Tibial artery (tissue), 4 donors: Measurements from ENCODE around the gene ADAM12.

ENCODE experiments used
- DNase-seq, 2 donors: peaks; one replicate each; pipeline ENCODE4 v3.0.0-alpha.2; 2019
- H3K27ac ChIP-seq, 2 donors: fragments of 200-600 bp; sonication (generic) in 1 of 2; 1 replicate in 1 of 2; 2 replicates in 1 of 2; pipeline ENCODE4 v1.5.1; 2018 to 2019; ENCODE audit warnings: mild to moderate bottlenecking in 1 of 2
- H3K27me3 ChIP-seq, 2 donors: fragments of 200-600 bp; sonication (generic) in 1 of 2; one replicate each; pipeline versions ENCODE4 v1.5.1 to v1.6.0; 2016 to 2019
- H3K36me3 ChIP-seq, 3 donors: fragments of 200-600 bp; sonication (generic) in 2 of 3; one replicate each; pipeline ENCODE4 v1.5.1; 2016 to 2019; ENCODE audit warnings: mild to moderate bottlenecking in 2 of 3
- H3K4me1 ChIP-seq, 4 donors: fragments of 200-600 bp; sonication (generic) in 2 of 4; 1 replicate in 3 of 4; 2 replicates in 1 of 4; pipeline ENCODE4 v1.5.1; 2016 to 2019
- H3K4me3 ChIP-seq, 2 donors: fragments of 200-600 bp; sonication (generic) in 1 of 2; 1 replicate in 1 of 2; 2 replicates in 1 of 2; pipeline ENCODE4 v1.5.1; 2018 to 2019; ENCODE audit warnings: mild to moderate bottlenecking in 2 of 2
- H3K9me3 ChIP-seq, 3 donors: fragments of 200-600 bp; sonication (generic) in 1 of 3; one replicate each; pipeline ENCODE4 v1.5.1; 2016 to 2019
- intact Hi-C: fragments of 100-400 bp; cut with DNase I; formaldehyde crosslinking; loops from one replicate; pipeline ENCODE4 v1.15.0; 2023; ENCODE audit warnings: low total_unique reads
- TF ChIP-seq, protein P1 (sequence below), 2 experiments: fragments of 200-600 bp in 1 of 2; fragments of 450-650 bp in 1 of 2; IDR thresholded peaks; one replicate each; pipeline ENCODE4 v1.5.1; 2017 to 2019; ENCODE audit warnings: antibody characterized with exemption in 2 of 2, mild to moderate bottlenecking in 1 of 2, moderate library complexity in 1 of 2

Gene ADAM12

DNA sequence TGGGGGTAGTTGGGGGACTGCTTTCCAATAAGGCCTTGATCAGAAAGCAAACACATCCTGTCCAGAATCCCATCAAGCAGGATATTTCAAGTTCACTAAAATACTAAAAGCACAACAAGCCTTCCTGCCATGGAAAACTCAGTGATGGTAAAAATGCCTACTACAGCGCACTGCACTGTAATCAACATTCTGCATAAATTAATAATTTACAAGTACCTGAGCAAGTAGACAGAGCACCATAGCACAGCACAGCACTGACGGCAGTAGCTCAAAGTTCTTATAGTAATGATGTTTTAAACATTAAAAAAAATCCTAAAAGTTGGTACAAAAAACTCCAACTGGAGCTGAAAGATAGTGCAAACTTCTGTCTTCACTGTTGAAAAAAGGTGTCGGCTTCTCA is 371.4 kb downstream of the ADAM12 start:
- intact Hi-C loops = no loop called here
- TF ChIP-seq, protein P1, sequence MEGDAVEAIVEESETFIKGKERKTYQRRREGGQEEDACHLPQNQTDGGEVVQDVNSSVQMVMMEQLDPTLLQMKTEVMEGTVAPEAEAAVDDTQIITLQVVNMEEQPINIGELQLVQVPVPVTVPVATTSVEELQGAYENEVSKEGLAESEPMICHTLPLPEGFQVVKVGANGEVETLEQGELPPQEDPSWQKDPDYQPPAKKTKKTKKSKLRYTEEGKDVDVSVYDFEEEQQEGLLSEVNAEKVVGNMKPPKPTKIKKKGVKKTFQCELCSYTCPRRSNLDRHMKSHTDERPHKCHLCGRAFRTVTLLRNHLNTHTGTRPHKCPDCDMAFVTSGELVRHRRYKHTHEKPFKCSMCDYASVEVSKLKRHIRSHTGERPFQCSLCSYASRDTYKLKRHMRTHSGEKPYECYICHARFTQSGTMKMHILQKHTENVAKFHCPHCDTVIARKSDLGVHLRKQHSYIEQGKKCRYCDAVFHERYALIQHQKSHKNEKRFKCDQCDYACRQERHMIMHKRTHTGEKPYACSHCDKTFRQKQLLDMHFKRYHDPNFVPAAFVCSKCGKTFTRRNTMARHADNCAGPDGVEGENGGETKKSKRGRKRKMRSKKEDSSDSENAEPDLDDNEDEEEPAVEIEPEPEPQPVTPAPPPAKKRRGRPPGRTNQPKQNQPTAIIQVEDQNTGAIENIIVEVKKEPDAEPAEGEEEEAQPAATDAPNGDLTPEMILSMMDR (IDR thresholded peaks at IDR 0.05) = no peak
- DNase-seq = no peak
- H3K4me1 ChIP-seq = no peaks in the 10 kb centered on the region
- no peak overlapping the region for H3K27ac ChIP-seq
- no peaks in the 10 kb centered on the region for H3K27me3 ChIP-seq
- H3K9me3 ChIP-seq = no peaks in the 10 kb centered on the region
- peaks cover 0 to 4% (median 0%) of the 10 kb centered on the region in 3 donors for H3K36me3 ChIP-seq
- no peak overlapping the region for H3K4me3 ChIP-seq

DNA sequence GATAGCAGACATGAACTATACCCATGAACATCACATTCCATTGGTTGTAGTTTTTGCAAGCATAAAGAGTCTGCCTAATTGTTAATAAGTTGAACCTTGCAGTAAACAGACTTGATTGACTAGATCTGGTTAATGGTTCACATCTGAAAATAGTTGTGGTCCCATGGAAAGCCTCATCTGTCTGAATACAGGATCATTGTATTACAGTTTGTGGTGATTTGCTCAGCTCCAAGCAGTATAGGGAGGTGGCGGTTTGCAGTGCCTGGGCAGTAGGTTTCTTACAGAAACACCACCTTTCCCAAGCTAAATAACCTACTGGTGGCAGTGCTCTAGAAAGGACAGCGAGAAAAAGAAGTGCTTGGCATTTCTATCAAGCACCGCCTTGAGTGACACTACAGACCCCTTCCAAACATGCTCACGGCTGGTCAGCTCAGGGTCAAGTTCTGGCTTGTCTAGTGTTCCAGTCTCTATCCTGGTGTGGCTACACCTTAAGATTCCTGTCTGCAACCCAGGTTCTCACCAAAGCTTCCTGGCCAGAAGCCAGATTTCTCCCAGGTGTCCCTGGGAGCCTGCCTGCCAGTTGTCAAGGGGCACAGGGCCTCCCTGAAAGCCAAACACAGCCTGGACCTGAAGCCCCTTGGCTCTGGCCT is 372.0 kb downstream of the ADAM12 start:
- TF ChIP-seq, protein P1 (IDR thresholded peaks at IDR 0.05) = no peak
- H3K4me1 ChIP-seq = no peaks in the 10 kb centered on the region
- intact Hi-C loops = no loop called here
- no peak overlapping the region for H3K4me3 ChIP-seq
- no peaks in the 10 kb centered on the region for H3K27me3 ChIP-seq
- no peaks in the 10 kb centered on the region for H3K9me3 ChIP-seq
- peaks cover 0 to 4% (median 0%) of the 10 kb centered on the region in 3 donors for H3K36me3 ChIP-seq
- H3K27ac ChIP-seq = no peak overlapping the region
- DNase-seq = no peak

DNA sequence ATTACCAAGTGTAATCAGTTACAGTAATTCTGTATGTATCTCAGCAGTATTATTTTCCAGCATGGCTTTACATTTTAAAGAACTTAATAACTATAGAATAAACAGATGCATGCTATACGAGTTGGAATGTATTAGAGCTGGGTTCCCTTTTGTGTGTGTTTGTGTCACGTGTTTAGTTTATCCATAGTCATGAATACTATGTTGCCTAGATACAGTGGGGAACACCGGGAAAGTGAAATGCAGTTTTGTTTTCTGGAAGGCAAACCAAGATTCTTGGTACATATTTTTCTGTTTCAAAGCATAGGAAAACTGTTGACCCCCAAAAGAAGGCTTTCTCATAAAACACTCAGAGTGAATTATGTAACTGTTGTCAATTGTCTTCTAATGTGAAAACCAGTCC is 372.9 kb downstream of the ADAM12 start:
- no peaks in the 10 kb centered on the region for H3K4me1 ChIP-seq
- no peak for DNase-seq
- TF ChIP-seq, protein P1 (IDR thresholded peaks at IDR 0.05) = no peak
- peaks cover 0 to 4% (median 0%) of the 10 kb centered on the region in 3 donors for H3K36me3 ChIP-seq
- H3K27me3 ChIP-seq = no peaks in the 10 kb centered on the region
- H3K27ac ChIP-seq = no peak overlapping the region
- H3K4me3 ChIP-seq = no peak overlapping the region
- intact Hi-C loops = no loop called here
- no peaks in the 10 kb centered on the region for H3K9me3 ChIP-seq

DNA sequence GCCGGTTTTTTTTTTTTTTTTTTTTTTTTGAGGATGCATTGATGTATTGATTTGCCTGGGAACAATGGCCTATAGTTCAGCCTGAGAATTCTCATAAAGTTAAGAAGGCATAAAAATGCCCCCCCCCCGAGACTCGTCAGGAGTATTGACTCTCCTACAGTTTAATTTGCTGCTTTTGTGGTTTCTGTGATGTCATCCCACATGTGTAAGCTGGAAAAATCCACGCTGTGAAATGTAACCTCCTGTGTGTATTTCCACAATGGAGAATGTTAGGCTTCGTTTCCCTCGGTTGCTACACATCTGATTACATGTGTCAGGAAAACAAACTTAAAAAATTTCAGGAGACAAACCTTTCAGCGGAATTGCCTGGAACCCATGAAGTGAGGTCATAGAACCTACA is 374.0 kb downstream of the ADAM12 start:
- H3K4me1 ChIP-seq = no peaks in the 10 kb centered on the region
- no peak for DNase-seq
- no peaks in the 10 kb centered on the region for H3K9me3 ChIP-seq
- TF ChIP-seq, protein P1 (IDR thresholded peaks at IDR 0.05) = no peak
- intact Hi-C loops = no loop called here
- no peaks in the 10 kb centered on the region for H3K27me3 ChIP-seq
- no peak overlapping the region for H3K4me3 ChIP-seq
- H3K36me3 ChIP-seq = peaks cover 0 to 7% (median 0%) of the 10 kb centered on the region in 3 donors
- H3K27ac ChIP-seq = no peak overlapping the region

DNA sequence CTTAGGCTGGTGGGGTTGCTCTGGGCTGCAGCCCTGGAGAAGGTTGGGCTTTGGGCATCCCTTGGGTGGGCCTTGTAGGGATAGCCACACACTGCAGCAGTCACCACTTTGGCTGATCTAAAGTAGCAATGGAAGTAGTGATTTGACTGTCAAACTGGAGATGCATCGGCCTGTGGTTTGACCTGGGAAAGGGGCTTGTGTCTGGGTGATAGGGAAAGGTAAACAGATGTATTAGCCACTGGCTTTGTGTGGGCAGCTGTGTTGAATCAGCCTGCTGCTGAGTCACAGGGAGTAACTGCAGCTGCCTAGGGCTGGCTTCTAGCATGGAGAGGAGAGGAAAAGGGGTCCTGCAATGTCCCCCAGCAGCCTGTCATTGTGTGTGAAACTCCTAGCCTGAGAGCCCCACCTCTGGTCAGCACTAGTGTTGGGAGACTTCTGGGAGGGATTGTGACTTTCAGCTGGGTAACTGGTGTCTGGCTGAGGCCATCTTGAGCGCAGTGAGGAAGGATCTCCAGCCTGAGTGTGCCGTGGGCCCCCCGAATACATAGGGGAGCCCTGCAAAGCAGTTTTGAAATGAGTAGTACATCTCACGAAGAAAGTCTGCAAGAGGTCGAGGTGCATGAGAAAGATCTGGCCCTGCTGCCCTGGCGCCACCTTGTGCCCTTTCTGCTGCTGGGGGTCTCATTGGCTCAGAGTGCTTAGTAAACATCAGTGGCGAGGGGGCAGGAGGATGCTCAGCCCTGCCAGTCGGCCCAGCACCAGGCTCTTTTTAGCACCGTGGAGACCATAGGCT is 374.6 kb downstream of the ADAM12 start:
- TF ChIP-seq, protein P1 (IDR thresholded peaks at IDR 0.05) = no peak
- no peaks in the 10 kb centered on the region for H3K9me3 ChIP-seq
- intact Hi-C loops = no loop called here
- no peak overlapping the region for H3K4me3 ChIP-seq
- no peak for DNase-seq
- H3K4me1 ChIP-seq = no peaks in the 10 kb centered on the region
- no peaks in the 10 kb centered on the region for H3K27me3 ChIP-seq
- peaks cover 0 to 7% (median 0%) of the 10 kb centered on the region in 3 donors for H3K36me3 ChIP-seq
- no peak overlapping the region for H3K27ac ChIP-seq
